ENCODE data around the gene CD300A.

CD300A gene

DNA sequence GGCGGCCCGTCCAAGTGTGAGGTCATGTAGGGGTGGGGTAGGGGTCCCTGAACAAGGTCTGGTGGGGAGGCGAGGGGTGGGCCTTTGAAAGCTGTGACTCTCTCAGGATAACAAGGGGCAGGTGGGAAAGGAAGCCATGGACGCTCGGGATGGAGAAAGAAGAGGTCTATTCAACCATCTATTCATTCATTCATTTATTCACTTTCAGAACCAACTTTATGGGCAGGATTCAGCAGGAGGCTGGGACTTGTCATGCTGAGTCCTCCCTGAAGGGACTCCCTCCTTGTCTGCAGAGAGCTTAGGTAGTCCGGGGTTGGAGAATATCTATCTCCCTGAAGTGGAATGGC, 8.6 kb upstream of the CD300A start:
- Histone ChIP-seq H3K36me3 (replicated peaks; ENCODE audit: low read depth, low read length) (no peaks in the 10 kb centered on the region), H3K4me2 (ENCODE audit: low read length) (no peak overlapping the region), H4K20me1 (ENCODE audit: insufficient read depth, low read length) (no peaks in the 10 kb centered on the region), H3K27me3 (ENCODE audit: low read depth, low read length) (no peaks in the 10 kb centered on the region), H3K9ac (ENCODE audit: low read length) (no peak overlapping the region), H3K9me3 (ENCODE audit: insufficient read depth, low read length) (no peaks in the 10 kb centered on the region), H3K79me2 (ENCODE audit: low read length) (no peaks in the 10 kb centered on the region), H3K27ac (ENCODE audit: low read length) (no peak overlapping the region), H2AFZ (ENCODE audit: low read depth, low read length) (0 out of 2 replicates have a peak overlapping the region, but pooled peaks have one; percentile 73), H3K4me3 (ENCODE audit: low read length) (no peak overlapping the region), H3K4me1 (ENCODE audit: low read length) (peaks cover 3% of the 10 kb centered on the region)
- TF ChIP-seq EZH2phosphoT487 (IDR thresholded peaks at IDR 0.05; ENCODE audit: low read depth), result no peak
- TF ChIP-seq, protein P1, sequence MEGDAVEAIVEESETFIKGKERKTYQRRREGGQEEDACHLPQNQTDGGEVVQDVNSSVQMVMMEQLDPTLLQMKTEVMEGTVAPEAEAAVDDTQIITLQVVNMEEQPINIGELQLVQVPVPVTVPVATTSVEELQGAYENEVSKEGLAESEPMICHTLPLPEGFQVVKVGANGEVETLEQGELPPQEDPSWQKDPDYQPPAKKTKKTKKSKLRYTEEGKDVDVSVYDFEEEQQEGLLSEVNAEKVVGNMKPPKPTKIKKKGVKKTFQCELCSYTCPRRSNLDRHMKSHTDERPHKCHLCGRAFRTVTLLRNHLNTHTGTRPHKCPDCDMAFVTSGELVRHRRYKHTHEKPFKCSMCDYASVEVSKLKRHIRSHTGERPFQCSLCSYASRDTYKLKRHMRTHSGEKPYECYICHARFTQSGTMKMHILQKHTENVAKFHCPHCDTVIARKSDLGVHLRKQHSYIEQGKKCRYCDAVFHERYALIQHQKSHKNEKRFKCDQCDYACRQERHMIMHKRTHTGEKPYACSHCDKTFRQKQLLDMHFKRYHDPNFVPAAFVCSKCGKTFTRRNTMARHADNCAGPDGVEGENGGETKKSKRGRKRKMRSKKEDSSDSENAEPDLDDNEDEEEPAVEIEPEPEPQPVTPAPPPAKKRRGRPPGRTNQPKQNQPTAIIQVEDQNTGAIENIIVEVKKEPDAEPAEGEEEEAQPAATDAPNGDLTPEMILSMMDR (IDR thresholded peaks at IDR 0.05; ENCODE audit: low read depth, low read length), result no peak

DNA sequence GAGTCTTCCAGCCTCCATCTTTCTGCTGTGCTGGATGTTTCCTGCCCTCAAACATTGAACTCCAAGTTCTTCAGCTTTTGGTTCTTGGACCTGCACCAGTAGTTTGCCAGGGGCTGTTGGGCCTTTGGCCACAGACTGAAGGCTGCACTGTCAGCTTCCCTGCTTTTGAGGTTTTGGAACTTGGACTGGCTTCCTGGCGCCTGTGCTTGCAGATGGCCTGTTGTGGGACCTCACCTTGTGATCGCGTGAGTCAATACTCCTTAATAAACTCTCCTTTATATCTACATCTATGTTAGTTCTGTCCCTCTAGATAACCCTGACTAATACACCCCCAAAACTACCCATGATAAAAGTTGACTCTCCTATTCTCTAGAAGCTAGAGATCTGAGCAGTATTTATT, 7.6 kb upstream of the CD300A start:
- H4K20me1 ChIP-seq (ENCODE audit: insufficient read depth, low read length), result no peaks in the 10 kb centered on the region
- no peaks in the 10 kb centered on the region for H3K36me3 ChIP-seq (replicated peaks; ENCODE audit: low read depth, low read length)
- no peak overlapping the region for H3K4me2 ChIP-seq (ENCODE audit: low read length)
- H3K27ac ChIP-seq (ENCODE audit: low read length), result no peak overlapping the region
- peaks cover 12% of the 10 kb centered on the region for H3K4me1 ChIP-seq (ENCODE audit: low read length)
- TF ChIP-seq EZH2phosphoT487 (IDR thresholded peaks at IDR 0.05; ENCODE audit: low read depth), result no peak
- TF ChIP-seq, protein P1 (IDR thresholded peaks at IDR 0.05; ENCODE audit: low read depth, low read length), result no peak
- no peak overlapping the region for H3K9ac ChIP-seq (ENCODE audit: low read length)
- no peaks in the 10 kb centered on the region for H3K79me2 ChIP-seq (ENCODE audit: low read length)
- no peak overlapping the region for H3K4me3 ChIP-seq (ENCODE audit: low read length)
- no peaks in the 10 kb centered on the region for H3K9me3 ChIP-seq (ENCODE audit: insufficient read depth, low read length)
- no peak overlapping the region for H2AFZ ChIP-seq (ENCODE audit: low read depth, low read length)
- no peaks in the 10 kb centered on the region for H3K27me3 ChIP-seq (ENCODE audit: low read depth, low read length)

DNA sequence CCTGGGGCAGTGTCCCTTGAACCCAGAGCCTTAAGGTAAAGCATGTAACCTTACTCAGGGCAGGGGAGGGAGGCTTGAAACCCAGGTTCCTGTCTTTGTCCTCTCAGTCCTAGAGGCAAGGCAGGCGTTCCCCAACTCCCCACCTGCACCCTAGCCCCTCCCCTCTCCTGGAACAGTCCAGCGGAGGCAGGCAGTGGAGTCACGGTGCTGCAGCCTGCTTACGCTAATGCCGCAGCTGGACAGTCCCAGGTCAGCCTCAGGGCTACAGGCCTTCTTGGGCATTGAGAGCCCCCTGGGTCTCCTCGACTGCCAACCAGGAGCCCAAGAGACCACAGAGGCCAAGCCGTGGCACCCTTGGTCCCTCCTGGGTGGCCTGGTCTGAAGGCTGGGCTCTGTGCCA, 6.8 kb upstream of the CD300A start:
- no peaks in the 10 kb centered on the region for H4K20me1 ChIP-seq (ENCODE audit: insufficient read depth, low read length)
- H2AFZ ChIP-seq (ENCODE audit: low read depth, low read length), result no peak overlapping the region
- peaks cover 12% of the 10 kb centered on the region for H3K4me1 ChIP-seq (ENCODE audit: low read length)
- no peak overlapping the region for H3K4me3 ChIP-seq (ENCODE audit: low read length)
- H3K27me3 ChIP-seq (ENCODE audit: low read depth, low read length), result no peaks in the 10 kb centered on the region
- TF ChIP-seq, protein P1 (IDR thresholded peaks at IDR 0.05; ENCODE audit: low read depth, low read length), result no peak
- no peak for TF ChIP-seq EZH2phosphoT487 (IDR thresholded peaks at IDR 0.05; ENCODE audit: low read depth)
- H3K4me2 ChIP-seq (ENCODE audit: low read length), result no peak overlapping the region
- H3K27ac ChIP-seq (ENCODE audit: low read length), result no peak overlapping the region
- H3K9me3 ChIP-seq (ENCODE audit: insufficient read depth, low read length), result no peaks in the 10 kb centered on the region
- H3K36me3 ChIP-seq (replicated peaks; ENCODE audit: low read depth, low read length), result no peaks in the 10 kb centered on the region
- no peak overlapping the region for H3K9ac ChIP-seq (ENCODE audit: low read length)
- H3K79me2 ChIP-seq (ENCODE audit: low read length), result no peaks in the 10 kb centered on the region

DNA sequence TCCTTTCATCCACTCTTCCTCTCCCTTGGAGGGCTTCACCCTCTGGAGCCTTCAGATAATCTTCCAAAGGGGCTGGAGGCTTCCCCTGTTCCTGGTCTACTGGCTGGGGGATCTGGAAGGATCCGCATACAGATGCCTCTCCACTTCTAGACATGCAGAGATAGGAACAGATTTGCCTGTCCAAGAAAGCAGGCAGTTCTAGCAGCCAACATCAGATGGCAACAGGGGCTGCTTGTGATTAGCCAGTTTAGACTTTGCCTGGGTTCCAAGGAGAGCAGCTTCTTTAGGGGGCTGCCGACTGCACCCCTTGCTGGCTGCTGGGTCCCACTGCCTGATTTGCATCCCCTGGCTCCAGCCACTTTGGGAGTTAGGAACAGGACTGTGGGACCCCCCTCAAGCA, 6.2 kb upstream of the CD300A start:
- Histone ChIP-seq H4K20me1 (ENCODE audit: insufficient read depth, low read length) (no peaks in the 10 kb centered on the region), H3K4me1 (ENCODE audit: low read length) (peaks cover 12% of the 10 kb centered on the region), H3K27me3 (ENCODE audit: low read depth, low read length) (no peaks in the 10 kb centered on the region), H3K9ac (ENCODE audit: low read length) (no peak overlapping the region), H3K4me2 (ENCODE audit: low read length) (no peak overlapping the region), H3K79me2 (ENCODE audit: low read length) (no peaks in the 10 kb centered on the region), H3K27ac (ENCODE audit: low read length) (no peak overlapping the region), H3K36me3 (replicated peaks; ENCODE audit: low read depth, low read length) (no peaks in the 10 kb centered on the region), H3K9me3 (ENCODE audit: insufficient read depth, low read length) (no peaks in the 10 kb centered on the region), H2AFZ (ENCODE audit: low read depth, low read length) (no peak overlapping the region), H3K4me3 (ENCODE audit: low read length) (no peak overlapping the region)
- TF ChIP-seq EZH2phosphoT487 (IDR thresholded peaks at IDR 0.05; ENCODE audit: low read depth), result no peak
- TF ChIP-seq, protein P1 (IDR thresholded peaks at IDR 0.05; ENCODE audit: low read depth, low read length), result no peak; the same call in 1 of the 2 replicates
